ENCODE results near the gene PLXNA3. TPM values are rescaled to one million over a fixed set of nuclear protein-coding genes. Genes with fewer than 3 reads are reported as not detected.

Gene PLXNA3
- total RNA-seq, 1 experiment from 2014 or later: 89.3 TPM

DNA sequence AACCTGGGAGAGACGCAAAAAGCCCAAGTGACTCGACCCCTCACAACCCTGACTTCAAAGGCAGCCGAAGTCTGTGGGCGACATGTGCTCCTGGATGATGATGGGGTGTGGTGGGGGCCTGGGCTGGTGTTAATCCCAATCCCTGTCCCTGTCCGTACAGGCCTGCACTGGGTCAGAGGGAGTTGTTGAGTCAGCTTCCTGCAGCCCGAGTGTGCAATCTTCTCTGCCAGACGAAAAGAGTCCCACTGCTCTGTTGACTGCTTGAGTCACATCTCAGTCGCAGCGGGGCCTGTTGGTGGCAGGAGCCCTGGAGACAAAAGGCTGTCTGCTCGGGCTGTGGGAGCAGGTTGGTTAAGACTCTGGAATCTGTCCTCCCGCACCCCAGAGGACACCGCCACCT is 47.7 kb downstream of the PLXNA3 start:
- Histone ChIP-seq H3K27me3 (ENCODE audit: insufficient read depth, low read length) (no peaks in the 10 kb centered on the region), H4K20me1 (ENCODE audit: insufficient read depth) (no peaks in the 10 kb centered on the region), H3K9me2 (ENCODE audit: insufficient read depth) (no peaks in the 10 kb centered on the region), H3K4me2 (ENCODE audit: low read length) (no peak overlapping the region), H3K9ac (ENCODE audit: low read length) (no peak overlapping the region), H3K4me1 (ENCODE audit: control insufficient read depth in 1 of 2, insufficient read depth in 2 of 2, low read length in 2 of 2) (peaks cover 0 to 5% of the 10 kb centered on the region in 2 experiments; a peak in 1 of 4 replicates), H3K79me2 (ENCODE audit: insufficient read depth, low read length) (no peaks in the 10 kb centered on the region), H2AFZ (ENCODE audit: low read depth, low read length, poor library complexity, severe bottlenecking) (no peak overlapping the region), H3K4me3 (replicated peaks in 1 of 2; ENCODE audit: low read depth in 1 of 2, low read length in 2 of 2) (no peak overlapping the region), H3K27ac (ENCODE audit: low read depth, low read length) (no peak overlapping the region), H3K9me3 (ENCODE audit: control insufficient read depth in 1 of 2, insufficient read depth in 1 of 2, low read depth in 1 of 2, low read length in 2 of 2) (no peaks in the 10 kb centered on the region), H3K36me3 (ENCODE audit: control insufficient read depth in 1 of 2, insufficient read depth in 2 of 2, low read length in 2 of 2) (no peaks in the 10 kb centered on the region)
- ChIA-PET CTCF (no interaction called here), POLR2A (interaction anchor here (0.6 kb wide), 1 partner anchor 78 kb away, joined by 4 read pairs; no protein-coding TSS in a partner anchor), RAD21 (ENCODE audit: low non-redundant PET in 1 of 2, low total read pairs in 2 of 2, uncharacterized antibody in 2 of 2, unreplicated experiment in 2 of 2) (no interaction called here)
- ATAC-seq: 0 out of 2 replicates have a peak, but pooled peaks have one; percentile 22
- no TSS peak for BruUV-seq (replicated peaks)
- intact Hi-C loops (cut with micrococcal nuclease): no loop called here
- TF ChIP-seq ATF3 (IDR thresholded peaks at IDR 0.05) (no peak), SP1 (IDR thresholded peaks at IDR 0.05; ENCODE audit: low read depth) (no peak), ZFX (IDR thresholded peaks at IDR 0.05) (no peak), POLR2A (IDR thresholded peaks at IDR 0.05; ENCODE audit: borderline replicate concordance, extremely low read depth, insufficient read depth, insufficient read length) (no peak), ZBTB33 (IDR thresholded peaks at IDR 0.05; ENCODE audit: extremely low read depth, insufficient replicate concordance, low read length) (no peak), SIN3A (IDR thresholded peaks at IDR 0.05; ENCODE audit: low read depth) (no peak), EZH2 (IDR thresholded peaks at IDR 0.05) (no peak), RAD21 (IDR thresholded peaks at IDR 0.05; ENCODE audit: low read depth) (no peak), TCF7L2 (IDR thresholded peaks at IDR 0.05; ENCODE audit: borderline replicate concordance, extremely low read depth, insufficient read depth, insufficient read length) (no peak), CBX3 (IDR thresholded peaks at IDR 0.05; ENCODE audit: low read depth) (no peak), MAX (IDR thresholded peaks at IDR 0.05) (no peak), YY1 (IDR thresholded peaks at IDR 0.05; ENCODE audit: extremely low read depth, insufficient replicate concordance, low read depth, low read length) (no peak), ELF1 (IDR thresholded peaks at IDR 0.05; ENCODE audit: borderline replicate concordance, low read depth) (no peak), JUND (IDR thresholded peaks at IDR 0.05) (no peak), ZNF274 (IDR thresholded peaks at IDR 0.05; ENCODE audit: low read depth, low read length) (no peak)
- no peak for DNase-seq (ENCODE audit: low read depth, low spot score)
